DLD1 (cell line): ENCODE results near the gene SDSL.

Experiments used
- in situ Hi-C: cut with HindIII; loops from 2 replicates; pipeline ENCODE4 v1.10.0; 2017; ENCODE audit warnings: low sequenced_read_pairs

Gene SDSL

DNA sequence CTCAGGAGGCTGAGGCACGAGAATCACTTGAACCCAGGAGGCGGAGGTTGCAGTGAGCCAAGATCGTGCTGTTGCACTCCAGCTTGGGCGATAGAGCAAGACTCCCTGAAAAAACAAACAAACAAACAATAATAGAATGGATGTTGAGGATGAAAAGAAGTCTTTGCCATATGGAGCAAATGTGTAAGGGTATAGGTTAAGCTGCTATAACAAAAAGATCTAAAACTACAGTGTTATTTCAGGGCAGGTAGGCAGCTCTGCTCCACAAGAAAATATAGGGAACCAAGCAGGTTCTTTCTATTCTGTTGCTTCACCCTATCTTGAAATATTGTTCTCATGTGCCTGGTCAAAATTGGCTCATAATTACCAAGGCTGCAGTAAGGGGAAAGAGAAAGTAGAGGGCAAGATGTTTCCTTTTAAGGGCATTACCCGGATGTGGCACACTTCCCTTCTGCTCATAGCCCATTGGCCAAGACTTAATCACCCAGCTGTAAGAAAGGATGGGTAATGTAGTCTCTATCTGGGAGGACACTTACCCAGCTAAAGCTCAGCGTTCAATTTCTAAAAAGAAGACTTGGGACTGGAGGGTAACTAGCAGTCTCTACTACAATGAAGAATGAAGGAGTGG lies 23.5 kb downstream of the SDSL start:
- in situ Hi-C loops = no loop called here

DNA sequence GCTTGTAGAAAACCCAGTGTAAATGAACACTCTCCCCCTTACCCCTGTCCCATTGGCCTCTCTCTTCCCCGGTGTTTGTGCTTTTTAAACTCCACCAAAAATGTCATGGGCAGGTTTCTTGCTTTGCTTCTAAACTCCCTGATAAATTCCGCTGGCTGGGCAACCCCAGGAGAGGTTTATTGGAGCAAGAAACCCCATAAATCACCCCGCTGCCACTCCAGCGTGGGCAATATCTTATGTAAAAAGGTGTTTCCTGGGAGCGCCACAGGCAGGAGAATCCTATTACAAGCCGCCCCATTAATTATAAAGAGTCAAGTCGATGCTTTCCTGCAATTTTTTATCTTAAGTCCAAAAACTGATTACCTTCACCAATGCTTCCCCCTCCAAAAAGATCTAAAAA lies 26.7 kb downstream of the SDSL start:
- in situ Hi-C loops = no loop called here

DNA sequence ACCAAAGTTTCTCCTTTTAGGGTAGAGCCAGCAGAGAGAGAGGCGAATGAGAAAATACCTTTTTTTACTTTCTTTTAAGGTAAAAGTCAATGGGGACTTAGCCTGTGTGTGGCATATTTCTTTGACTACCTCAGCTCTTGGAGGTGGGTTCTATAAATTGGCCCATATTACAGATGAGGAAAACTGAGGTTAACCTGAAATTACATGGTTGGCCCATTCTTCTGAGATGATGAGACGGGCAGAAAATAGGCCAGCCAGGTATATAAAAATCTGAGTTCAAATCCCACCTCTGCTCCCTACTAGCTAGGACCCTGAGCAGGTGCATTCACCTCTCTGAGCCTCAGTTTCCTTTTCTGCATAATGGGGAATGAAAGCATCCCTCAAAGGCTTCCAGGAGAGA lies 27.1 kb downstream of the SDSL start:
- in situ Hi-C loops = no loop called here

DNA sequence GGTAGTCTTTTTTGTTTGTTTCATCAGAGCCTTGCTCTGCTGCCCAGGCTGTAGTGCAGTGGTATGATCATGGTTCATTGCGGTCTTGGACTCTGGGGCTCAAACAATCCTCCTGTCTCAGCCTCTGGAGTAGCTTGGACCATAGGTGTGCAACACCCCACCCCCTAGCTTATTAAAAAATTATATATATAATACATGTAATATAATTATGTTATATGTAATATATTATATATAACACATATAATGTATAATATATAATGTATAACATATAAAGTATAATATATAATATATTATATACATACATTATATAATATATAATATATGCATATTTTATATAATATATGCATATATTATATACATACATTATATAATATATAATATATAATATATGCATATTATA lies 27.7 kb downstream of the SDSL start:
- in situ Hi-C loops = no loop called here

DNA sequence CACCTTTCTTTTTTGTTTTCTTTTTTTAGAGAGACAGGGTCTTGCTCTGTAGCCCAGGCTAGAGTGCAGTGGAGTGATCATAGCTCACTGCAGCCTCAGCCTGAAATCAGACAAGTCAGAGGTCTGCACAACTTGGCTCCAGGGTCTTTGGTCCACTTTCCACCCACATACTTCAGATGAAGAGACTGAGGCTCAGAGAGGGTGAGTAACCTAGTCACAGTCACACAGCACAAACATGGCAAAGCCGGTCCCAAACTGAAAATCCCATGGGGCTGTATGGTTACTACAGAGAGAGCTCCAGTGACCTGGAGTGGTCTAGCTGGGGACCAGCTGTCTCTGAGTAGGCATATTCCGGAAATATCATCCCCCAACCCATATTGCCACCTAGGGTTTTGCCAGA lies 30.3 kb downstream of the SDSL start:
- in situ Hi-C loops = no loop called here

DNA sequence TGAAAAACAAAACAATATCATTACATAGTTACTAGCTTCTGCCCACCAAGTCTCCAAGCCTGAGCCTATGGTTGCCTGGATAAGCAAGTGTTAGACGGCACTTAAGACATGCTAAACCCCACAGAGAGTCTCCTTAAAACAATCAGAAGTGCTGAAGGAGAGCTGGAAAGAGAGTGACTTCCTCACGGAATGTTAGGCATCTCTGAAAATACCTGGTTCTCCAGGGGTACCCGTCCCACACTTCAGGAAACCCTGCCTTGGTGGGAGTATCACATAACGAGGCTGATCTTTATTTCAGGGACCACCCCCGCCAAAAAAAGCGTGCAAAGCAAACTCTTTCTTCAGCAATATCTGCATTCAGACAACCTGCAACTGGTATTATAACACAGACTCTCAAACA lies 31.1 kb downstream of the SDSL start:
- in situ Hi-C loops = no loop called here

DNA sequence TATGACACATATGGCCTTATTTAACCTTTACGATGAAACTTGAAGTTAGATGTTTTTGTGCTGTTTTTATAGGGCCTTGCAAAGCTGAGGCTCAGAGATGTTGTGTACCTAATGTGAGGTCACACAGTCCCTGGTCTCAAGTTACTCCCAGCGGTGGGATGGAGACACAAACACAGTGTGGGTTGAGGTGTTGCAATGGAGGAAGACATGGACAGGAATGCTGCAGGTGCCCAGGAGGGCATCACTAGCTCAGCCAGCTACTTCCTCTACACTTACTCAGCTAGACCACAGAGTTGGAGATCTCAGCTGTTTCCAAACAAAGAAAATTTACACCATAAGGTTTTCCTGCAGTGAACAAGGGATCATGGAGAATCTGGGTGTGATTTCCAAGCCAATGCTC lies 34.0 kb downstream of the SDSL start:
- in situ Hi-C loops = no loop called here

DNA sequence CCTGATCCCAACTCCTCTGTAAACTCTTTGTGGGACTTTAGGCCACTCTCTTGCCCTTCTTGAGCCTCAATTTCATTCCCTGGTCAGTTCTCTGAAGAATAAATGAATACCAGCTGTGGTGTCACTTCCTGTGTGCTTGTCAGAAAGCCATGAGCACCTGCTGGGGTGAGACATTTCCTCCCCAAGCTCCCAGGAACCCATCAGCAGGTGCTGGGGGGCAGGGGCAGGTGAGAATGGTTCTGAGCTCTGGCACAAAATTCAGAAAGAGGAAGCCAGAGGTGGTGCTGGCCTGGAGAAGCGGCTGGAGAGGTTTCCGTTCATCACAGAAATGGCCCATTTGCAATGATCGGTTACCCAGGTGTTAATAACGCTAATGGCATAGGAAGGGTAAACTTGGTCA lies 34.6 kb downstream of the SDSL start:
- in situ Hi-C loops = no loop called here

DNA sequence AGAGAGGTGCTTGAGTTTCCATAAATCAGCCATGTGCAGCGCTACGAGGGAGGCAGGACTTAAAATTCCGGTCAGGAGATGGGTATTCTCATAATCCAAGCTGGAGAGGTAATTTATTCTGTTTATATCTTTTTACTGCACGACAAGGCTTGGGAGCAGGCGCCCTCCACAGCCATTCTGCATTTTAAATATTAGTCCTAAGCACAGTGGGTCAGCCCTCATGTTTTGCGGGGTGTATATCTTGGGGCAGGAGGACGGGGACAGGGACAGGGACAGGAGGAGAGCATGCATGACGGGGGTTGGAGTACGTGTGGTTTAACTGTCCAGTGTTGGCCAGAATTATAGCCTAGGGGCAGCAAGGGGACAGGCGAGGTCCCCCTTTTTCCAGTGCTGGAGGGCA lies 35.0 kb downstream of the SDSL start:
- in situ Hi-C loops = no loop called here

DNA sequence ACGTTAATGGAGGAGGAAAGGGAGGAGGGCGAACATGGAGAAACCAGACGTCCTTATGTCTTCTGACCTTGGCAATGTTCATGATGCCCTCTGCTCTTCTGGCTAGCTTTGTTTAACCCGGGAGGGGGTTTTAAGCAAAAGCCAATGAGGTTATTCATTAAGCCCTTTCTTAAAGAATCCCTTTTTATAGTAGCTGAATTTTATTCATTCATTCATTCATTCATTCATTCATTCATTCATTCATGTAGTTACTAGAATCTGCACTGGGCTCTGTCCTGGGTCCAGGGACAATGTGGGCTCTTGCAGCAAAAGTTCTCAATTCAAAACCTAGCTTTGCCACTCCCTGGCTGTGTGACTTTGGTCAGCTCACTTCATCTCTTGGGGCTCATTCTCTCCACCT lies 35.5 kb downstream of the SDSL start:
- in situ Hi-C loops = no loop called here

DNA sequence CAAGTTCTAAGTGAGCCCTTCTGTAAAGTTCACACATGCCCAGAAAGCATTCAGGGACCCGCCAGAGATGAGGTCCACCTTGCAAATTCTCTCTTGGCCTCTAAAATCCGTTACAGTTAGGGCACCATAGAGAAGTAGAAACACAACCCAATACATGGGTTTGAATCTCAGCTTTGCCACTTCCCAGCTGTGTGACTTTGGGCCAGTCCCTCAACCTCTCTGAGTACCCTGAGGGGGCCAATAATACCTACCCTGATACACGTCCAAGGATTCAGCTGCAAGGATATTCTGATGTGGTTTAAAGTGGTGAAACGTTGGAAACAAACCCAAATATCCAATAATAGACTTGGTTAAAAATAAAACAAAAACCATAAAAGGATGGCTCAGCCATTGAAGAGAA lies 37.8 kb downstream of the SDSL start:
- in situ Hi-C loops = no loop called here

DNA sequence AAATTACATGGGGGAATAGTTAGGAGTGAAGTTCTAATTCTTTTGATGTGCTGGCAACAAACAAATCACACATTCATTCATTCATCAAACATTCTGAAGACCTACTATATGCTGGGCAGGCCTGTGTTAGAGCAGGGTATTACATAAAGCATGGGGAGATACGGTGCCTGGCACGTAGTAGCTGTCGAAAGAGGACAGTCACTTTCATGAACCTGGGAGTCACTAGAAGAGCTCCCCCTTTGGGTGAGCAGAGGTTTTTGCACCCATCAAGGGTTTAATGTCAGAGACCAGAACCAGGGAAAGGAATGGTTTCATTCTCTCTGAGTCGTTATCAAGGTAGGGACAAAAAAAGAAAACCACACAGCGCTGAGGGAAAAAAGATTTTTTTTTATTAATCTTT lies 39.5 kb downstream of the SDSL start:
- in situ Hi-C loops = no loop called here

DNA sequence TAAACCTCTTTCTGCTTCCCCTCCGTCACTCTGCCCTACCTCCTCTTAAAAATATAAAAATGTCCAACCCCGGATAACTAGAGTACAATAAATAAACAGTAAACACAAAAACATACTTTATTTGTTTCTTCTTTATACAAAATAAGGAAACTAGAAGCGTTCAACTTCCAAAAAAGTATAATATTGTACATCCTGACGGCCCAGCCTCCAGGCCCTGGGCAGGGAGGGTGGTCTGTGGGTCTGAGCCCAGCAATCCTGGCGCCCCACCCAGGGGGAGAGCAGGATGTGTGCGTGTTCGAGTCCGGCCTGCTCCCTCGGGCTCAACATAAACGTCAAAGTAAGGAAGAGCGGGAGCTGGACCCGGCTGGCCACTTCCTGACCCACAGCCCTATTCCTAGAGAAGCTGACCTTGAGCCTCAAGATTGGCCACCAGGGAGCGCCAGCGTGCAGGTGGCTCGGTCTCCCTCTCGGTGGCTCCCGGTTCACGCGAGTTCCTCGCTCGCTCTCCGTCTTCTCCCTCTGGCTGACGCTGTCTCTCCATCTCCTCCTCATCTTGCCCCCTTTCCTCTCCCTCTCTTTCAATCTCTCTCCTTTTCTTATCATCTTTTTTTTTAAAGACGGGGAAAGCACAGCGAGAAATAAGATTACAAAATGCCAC lies 40.1 kb downstream of the SDSL start:
- in situ Hi-C loops = no loop called here

DNA sequence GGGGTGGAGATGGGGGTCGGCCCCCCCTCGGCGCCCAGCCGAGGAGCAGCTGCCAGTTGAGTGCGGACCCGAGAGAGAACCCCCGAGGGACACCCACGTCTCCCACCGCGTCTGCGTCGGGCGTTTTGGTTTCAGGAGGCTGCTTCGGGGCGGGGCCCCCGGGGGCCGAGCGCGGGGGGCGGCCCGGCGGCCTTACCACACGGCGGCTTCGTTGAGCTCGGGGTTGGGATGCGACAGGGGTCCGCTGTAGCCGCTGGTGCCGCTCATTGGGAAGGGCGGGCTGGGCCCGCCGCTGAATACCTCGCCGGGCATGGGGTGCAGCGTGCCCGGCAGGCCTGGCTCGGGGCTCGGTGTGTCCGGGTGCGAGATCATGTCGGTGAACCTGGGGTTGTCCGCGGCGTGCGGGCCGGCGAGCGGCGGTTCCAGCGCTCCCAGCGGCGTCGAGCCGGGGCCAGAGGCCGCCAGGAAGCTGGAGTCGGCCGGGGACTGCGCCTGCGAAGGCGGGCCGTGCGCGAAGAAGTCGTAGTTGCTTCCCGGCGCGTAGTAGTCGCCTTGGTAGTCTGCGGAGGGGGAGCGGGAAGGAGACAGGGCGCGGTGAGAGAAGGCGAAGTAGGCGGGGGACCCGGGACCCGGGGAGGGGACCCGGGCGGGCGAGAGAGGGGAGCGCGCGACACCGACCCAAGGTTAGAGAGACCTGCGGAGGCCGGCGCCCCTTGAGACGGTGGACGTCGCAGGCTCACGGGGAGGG lies 41.0 kb downstream of the SDSL start:
- in situ Hi-C loops = no loop called here

DNA sequence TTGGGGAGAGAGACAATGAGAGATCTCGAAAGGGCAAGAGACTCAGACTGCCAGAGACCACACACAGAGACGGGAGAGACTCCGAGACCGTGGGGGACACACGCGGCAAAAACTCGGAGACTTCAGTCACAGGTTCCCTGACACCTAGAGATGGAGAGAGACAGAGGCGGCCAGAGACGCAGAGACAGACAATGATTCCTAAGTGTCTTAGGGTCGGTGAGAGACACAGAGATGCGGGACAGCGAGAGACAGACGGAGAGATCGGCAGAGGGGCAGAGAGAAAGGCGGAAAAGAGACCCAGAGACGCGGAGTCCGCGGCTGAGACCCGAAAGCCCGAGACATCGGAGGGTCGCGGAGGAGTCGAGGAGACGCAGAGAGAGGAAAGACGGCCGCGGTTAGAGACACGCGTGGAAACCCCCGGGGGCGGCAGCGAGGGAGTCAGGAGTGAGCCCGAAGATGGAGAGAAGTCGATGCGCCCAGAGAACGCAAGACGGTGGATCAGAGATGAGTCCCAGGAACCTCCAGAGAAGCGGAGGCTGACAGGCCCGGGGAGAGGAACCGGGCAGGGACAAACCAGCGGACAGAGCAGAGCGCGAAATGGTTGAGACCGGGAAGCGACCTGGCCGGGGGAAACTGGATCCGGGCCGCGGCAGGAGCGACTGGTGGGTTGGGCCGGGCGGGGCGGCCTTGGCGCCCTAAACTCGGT lies 41.7 kb downstream of the SDSL start:
- in situ Hi-C loops = no loop called here

DNA sequence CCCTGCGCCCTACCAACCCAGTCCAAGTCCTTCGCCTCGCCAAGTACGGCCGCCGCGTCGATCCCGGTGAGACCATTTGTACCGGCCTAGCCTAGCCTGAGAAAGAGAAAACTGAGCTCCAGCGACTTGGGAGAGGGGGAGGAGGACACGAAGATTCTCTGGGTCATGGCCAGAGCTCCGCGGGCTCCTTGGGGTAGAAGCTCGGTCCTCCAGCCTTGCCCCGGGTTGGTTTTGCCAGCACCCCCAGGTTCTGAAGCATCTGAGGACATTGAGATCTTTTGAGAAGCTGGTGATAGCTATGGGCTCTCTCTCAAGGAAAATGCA lies 42.2 kb downstream of the SDSL start:
- in situ Hi-C loops = no loop called here

DNA sequence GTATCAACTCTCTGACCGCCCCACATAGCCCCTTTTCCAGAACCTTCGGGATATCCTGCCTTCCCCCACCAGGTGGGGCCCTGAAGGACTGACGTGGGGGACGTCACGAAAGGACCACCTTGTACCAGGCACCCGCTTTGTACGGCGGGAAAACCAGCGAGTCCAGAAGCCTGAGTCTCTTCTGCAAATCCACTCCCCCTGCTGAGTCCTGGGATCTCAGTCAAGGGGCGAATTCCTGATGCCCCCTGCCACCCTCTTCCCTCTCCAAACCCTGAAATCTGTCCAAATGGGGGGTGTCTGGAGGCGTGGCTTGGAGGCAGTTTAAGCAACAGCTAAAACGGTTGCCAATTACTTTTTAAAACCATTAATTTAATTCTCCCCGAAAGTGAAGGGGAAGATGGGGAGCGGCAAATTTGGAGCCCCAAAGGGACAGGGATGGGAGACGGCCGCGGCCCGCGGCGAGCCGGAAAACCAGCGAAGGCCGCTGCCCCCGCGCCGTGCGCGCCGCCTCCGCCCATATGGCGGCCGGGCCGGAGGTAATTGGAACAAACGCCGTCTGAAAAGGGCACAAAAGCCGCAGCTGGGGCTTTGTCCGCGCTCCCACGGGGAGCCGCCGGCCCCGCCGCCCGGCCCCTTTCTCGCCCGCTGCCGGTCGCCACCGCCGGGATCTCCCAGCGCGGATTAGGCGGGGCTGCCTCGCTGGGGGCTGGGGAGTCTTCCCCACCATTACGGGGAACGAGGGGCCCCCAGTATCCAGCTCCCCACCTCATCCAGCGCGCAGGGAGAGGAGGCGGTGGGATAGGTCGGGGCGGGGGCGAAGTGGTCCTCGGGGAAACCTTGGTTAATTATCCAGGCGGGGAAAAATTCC lies 42.9 kb downstream of the SDSL start:
- in situ Hi-C loops = no loop called here

DNA sequence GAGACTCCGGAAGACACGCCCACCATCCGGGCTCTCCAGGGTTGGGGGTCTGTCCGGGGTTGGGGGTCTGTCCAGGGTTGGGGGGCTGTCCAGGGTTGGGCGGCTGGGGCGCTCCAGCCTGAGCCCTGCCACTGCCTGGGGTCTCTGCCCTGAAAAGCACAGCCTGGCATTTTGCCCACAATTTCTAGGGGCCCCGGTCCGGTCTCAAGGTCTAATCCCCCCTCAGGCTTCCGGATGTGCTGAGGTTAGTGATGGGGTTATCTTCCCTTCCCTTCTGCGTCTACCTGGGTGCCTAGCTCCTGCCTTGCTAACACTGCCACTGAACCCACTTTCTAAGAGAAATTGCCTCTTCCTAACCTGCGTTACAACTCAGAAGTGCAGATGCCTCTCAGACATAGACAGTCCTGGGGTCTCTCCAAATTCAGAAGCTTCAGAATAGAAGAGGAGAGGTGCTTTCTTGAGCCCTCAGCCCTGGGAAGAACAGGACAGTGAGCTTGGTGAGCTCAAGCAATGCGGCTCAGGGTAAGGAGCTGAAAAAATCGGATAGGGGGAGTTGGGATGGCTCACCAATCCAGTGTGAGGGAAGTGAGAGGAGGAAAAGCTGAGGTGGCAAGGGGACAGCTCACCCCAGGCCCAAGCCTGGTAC lies 43.8 kb downstream of the SDSL start:
- in situ Hi-C loops = no loop called here

DNA sequence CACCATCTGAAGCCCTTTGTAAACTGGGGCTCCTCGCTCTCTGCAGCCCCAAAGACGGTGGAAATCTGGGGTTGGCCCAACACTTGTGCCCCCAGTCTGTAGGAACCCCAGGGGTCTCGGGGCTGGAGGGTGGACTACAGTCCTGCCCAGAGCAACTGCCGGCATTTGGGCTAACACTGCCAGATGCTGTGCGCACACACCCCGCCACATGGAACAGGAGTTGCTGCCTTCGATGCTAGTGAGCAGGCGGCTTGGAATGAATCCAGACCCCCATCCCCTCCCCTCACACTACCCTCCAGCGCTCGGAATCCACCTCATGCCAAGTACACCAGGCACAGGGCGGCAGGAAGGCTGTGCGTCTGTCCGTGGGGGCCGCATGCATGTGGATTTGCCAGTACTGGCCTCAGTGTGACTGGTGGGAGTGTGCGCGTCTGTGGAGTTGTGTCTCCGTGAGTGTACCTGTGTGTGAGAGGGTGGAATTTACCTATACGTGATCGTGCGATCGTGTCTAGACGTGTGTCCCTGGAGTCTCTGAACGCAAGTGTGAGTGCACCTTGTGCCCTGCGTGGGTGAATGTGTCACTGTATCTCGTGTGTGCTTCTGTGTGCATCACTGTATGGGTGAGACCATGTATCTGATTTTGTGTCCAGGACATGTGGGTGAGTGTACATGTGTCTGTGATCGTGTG lies 44.4 kb downstream of the SDSL start:
- in situ Hi-C loops = no loop called here

DNA sequence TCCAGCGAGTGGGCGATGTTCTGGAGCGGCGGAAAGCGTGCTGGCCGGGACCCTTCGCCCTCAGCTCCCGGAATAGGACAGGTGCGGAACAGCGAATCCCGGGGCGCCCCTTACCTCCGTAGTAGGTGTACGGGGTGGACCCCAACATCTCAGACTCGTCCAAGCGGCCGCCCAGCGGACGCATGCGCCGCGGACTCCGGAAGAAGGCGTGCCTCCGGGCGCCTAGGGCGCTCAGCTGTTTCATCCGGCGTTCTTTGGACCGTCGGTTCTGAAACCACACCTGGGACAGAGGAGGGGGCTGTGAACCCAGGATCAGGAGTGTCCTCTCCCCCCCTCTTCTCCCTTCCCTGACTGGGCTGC lies 44.9 kb downstream of the SDSL start:
- in situ Hi-C loops = no loop called here
